Hepatocyte (in vitro differentiated cells): ENCODE data around the gene PSEN1. TPM values are rescaled to one million over a fixed set of nuclear protein-coding genes. Genes with fewer than 3 reads are reported as not detected.

Experiments
- DNase-seq: peaks from one replicate; pipeline ENCODE4 v3.0.0-alpha.2; 2016; ENCODE audit warnings: low spot score
- H2AFZ ChIP-seq: fragments of 200-600 bp; sonication (generic); 2 replicates; pipeline ENCODE4 v1.6.0; 2016; ENCODE audit warnings: antibody characterized with exemption, mild to moderate bottlenecking
- H3K27ac ChIP-seq: fragments of 200-600 bp; sonication (generic); 2 replicates; pipeline ENCODE4 v1.5.1; 2016; ENCODE audit warnings: mild to moderate bottlenecking
- H3K27me3 ChIP-seq: fragments of 200-600 bp; sonication (generic); 2 replicates; pipeline ENCODE4 v1.6.1; 2016
- H3K36me3 ChIP-seq: fragments of 200-600 bp; sonication (generic); replicated peaks from 2 replicates; pipeline ENCODE4 v1.5.1; 2016; ENCODE audit warnings: low read depth; ENCODE audit not compliant: insufficient read depth
- H3K4me1 ChIP-seq: fragments of 200-600 bp; sonication (generic); 2 replicates; pipeline ENCODE4 v1.5.1; 2016; ENCODE audit warnings: mild to moderate bottlenecking, moderate library complexity; ENCODE audit not compliant: insufficient read depth
- H3K4me2 ChIP-seq: fragments of 200-600 bp; sonication (generic); 2 replicates; pipeline ENCODE4 v1.6.0; 2016
- H3K4me3 ChIP-seq: fragments of 200-600 bp; sonication (generic); 2 replicates; pipeline ENCODE4 v1.5.1; 2016; ENCODE audit warnings: mild to moderate bottlenecking
- H3K79me2 ChIP-seq: fragments of 200-600 bp; sonication (generic); 2 replicates; pipeline ENCODE4 v1.6.0; 2017; ENCODE audit warnings: mild to moderate bottlenecking
- H3K9me2 ChIP-seq: fragments of 200-600 bp; sonication (generic); replicated peaks from 2 replicates; pipeline ENCODE4 v1.6.0; 2017; ENCODE audit warnings: mild to moderate bottlenecking; ENCODE audit not compliant: insufficient read depth
- H3K9me3 ChIP-seq: fragments of 200-600 bp; sonication (generic); 2 replicates; pipeline ENCODE4 v1.5.1; 2016; ENCODE audit warnings: low read depth, mild to moderate bottlenecking
- H4K20me1 ChIP-seq: fragments of 200-600 bp; sonication (generic); 2 replicates; pipeline ENCODE4 v1.6.0; 2016; ENCODE audit warnings: mild to moderate bottlenecking; ENCODE audit not compliant: insufficient read depth, poor library complexity, severe bottlenecking
- CTCF ChIP-seq: fragments of 200-600 bp; sonication (generic); IDR thresholded peaks from 2 replicates; pipeline ENCODE4 v1.5.1; 2016; ENCODE audit warnings: antibody characterized with exemption, mild to moderate bottlenecking; ENCODE audit not compliant: poor library complexity
- EZH2 ChIP-seq: fragments of 200-600 bp; sonication (generic); IDR thresholded peaks from 2 replicates; pipeline ENCODE4 v1.6.1; 2016; ENCODE audit warnings: antibody characterized with exemption, mild to moderate bottlenecking, borderline replicate concordance
- EZH2phosphoT487 ChIP-seq: fragments of 200-600 bp; sonication (generic); IDR thresholded peaks from one replicate; pipeline ENCODE4 v1.6.1; 2018; ENCODE audit warnings: antibody characterized with exemption, mild to moderate bottlenecking, low read depth, moderate library complexity; ENCODE audit not compliant: unreplicated experiment, severe bottlenecking
- WGBS: methylation state at CpG from one replicate; pipeline ENCODE4 v1.1.6; 2016; ENCODE audit warnings: low lambda C conversion rate; ENCODE audit errors: missing lambda C conversion rate; 5-methylcytosine and 5-hydroxymethylcytosine counted together
- polyA plus RNA-seq: library from polyadenylated mRNA; unstranded; fragments of >200 nt; fragmentation: Nextera tagmentation; extraction: Ambion mirVana; gene quantifications from 2 replicates; pipeline ENCODE4 v1.2.1, GENCODE V29; 2016
- total RNA-seq: library from RNA; depleted of rRNA; stranded (reverse); fragments of >200 nt; gene quantifications from 2 replicates; pipeline ENCODE4 v1.2.3, GENCODE V29; 2014

The PSEN1 gene
- total and polyA plus RNA-seq, 2 experiments from 2014 or later: 65.6 to 71.6 TPM

DNA sequence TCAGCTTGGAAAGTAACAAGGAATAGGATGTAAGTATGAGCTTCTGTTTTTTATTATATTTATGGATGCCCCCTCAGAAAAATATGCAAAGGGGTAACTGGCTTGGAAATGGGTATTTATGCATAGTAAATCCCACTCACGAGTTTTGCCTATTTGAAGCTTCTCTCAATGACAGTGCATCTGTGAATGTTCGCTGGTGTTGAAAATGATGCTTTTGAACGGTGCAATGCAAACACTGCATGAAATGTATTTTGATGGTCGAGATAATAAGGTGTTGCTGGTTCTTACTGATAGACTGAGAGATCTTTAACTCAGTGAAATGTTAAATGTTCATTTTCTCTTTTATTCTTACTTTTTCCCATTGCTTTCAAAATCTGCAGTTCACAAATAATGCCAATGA lies 36.0 kb upstream of the PSEN1 start:
- Histone ChIP-seq H2AFZ (no peak overlapping the region), H3K4me3 (no peak overlapping the region), H3K4me2 (no peak overlapping the region), H3K27me3 (no peaks in the 10 kb centered on the region), H3K4me1 (no peaks in the 10 kb centered on the region), H3K79me2 (peaks cover 13% of the 10 kb centered on the region), H3K27ac (no peak overlapping the region), H3K9me2 (no peaks in the 10 kb centered on the region), H3K36me3 (no peaks in the 10 kb centered on the region), H3K9me3 (no peaks in the 10 kb centered on the region), H4K20me1 (peaks cover 3% of the 10 kb centered on the region)
- DNase-seq: no peak
- 96% methylated on average over 4 of the region's 4 CpGs for WGBS
- TF ChIP-seq EZH2phosphoT487 (no peak), EZH2 (no peak), CTCF (no peak)

DNA sequence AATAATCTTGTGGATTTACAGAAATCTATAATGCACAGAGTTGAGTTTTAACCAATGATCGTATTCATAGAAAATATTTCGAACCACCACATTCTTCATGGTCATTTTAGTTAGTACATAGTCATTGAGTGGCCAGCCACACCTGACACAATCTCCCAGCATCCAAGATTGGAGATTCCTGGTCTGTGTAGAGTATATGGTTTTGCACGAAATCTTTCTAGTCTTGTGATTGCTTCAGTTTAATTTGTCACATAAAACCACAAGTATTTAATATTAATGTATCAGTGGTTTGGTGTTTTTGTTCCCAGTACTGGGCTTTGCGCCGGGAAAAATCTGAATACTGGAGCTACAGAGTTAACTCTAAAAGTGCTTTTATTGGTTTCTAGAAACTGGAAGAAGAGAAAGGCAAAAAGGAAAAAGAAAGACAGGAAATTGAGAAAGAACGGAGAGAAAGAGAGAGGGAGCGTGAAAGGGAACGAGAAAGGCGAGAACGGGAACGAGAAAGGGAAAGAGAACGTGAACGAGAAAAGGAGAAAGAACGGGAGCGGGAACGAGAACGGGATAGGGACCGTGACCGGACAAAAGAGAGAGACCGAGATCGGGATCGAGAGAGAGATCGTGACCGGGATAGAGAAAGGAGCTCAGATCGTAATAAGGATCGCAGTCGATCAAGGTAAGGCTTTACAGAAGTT lies 33.4 kb upstream of the PSEN1 start:
- TF ChIP-seq EZH2phosphoT487 (no peak), CTCF (no peak)
- H3K79me2 ChIP-seq: peaks cover 6% of the 10 kb centered on the region
- no peak overlapping the region for H3K27ac ChIP-seq
- 98% methylated on average over 27 of the region's 27 CpGs for WGBS
- no peak overlapping the region for H3K4me3 ChIP-seq
- no peaks in the 10 kb centered on the region for H3K27me3 ChIP-seq
- no peaks in the 10 kb centered on the region for H3K36me3 ChIP-seq
- no peak overlapping the region for H3K4me2 ChIP-seq
- H3K9me3 ChIP-seq: no peaks in the 10 kb centered on the region
- H3K4me1 ChIP-seq: no peaks in the 10 kb centered on the region
- H4K20me1 ChIP-seq: no peaks in the 10 kb centered on the region
- H3K9me2 ChIP-seq: no peaks in the 10 kb centered on the region
- DNase-seq: no peak
- no peak overlapping the region for H2AFZ ChIP-seq

GRCh38 chr14:73105050-73105449 lies 31.3 kb upstream of the PSEN1 start:
- Histone ChIP-seq H3K9me3 (no peaks in the 10 kb centered on the region), H3K4me1 (no peaks in the 10 kb centered on the region), H3K4me3 (no peak overlapping the region), H3K9me2 (no peaks in the 10 kb centered on the region), H4K20me1 (no peaks in the 10 kb centered on the region), H3K79me2 (no peaks in the 10 kb centered on the region), H3K27ac (no peak overlapping the region), H3K36me3 (no peaks in the 10 kb centered on the region), H3K27me3 (no peaks in the 10 kb centered on the region), H2AFZ (no peak overlapping the region), H3K4me2 (no peak overlapping the region)
- DNase-seq: no peak
- WGBS: 93% methylated on average over 3 of the region's 3 CpGs
- no peak for TF ChIP-seq CTCF
- no peak for TF ChIP-seq EZH2
- TF ChIP-seq EZH2phosphoT487: no peak
